IMR-90 (cell line): ENCODE measurements around the gene CASZ1.

Experiments used
- CEBPB ChIP-seq: IDR thresholded peaks from 2 replicates; pipeline ENCODE4 v1.6.1; 2012; ENCODE audit warnings: low read depth, low read length, improper control_type of control experiment
- SMC3 ChIP-seq: fragments of 150-350 bp; IDR thresholded peaks from 2 replicates; pipeline ENCODE4 v1.6.1; 2016; ENCODE audit warnings: low read depth, mild to moderate bottlenecking, antibody characterized with exemption, low read length, moderate library complexity
- TF ChIP-seq, protein P1 (sequence below): conservative IDR thresholded peaks from 2 replicates; pipeline ENCODE4 v1.5.1; 2012; ENCODE audit warnings: mild to moderate bottlenecking, low read depth, low read length, improper control_type of control experiment

DNA sequence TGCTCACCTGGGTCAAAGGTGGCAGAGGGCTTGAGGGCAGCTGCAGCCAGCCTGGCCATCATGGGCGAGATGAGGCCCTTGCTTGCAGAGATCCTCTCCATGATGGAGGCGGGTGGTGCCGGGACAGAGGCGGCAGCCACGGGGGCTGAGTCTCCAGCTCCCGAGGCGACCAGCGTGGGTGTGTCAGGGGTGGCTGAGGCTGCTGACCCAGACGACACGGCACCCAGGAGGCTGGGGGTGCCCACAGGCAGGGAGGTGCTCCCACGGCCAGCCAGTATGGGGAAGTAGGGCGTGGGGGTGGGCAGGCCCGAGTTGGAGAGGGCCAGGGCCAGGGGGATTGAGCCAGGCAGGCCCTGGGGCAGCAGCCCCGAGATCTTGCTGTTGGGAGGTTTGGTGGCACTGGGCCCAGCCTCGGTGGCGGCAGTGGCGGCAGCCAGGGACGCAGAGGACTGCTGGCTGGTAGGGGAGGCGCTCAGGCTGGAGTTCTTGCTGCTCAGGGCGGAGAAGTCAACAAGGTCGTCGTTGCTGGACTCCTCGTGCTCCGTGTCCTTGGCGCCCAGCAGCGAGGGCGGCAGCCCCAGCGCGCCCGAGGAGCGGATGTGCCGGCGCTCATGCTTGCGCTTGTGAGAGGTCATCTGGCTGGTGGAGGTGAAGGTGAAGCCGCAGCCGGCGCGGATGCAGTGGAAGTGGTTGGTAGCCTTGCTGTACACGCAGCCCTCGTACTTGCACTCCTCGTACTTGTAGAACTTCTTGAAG is 142.9 kb downstream of the CASZ1 start:
- TF ChIP-seq SMC3: no peak
- no peak for TF ChIP-seq CEBPB
- TF ChIP-seq, protein P1, sequence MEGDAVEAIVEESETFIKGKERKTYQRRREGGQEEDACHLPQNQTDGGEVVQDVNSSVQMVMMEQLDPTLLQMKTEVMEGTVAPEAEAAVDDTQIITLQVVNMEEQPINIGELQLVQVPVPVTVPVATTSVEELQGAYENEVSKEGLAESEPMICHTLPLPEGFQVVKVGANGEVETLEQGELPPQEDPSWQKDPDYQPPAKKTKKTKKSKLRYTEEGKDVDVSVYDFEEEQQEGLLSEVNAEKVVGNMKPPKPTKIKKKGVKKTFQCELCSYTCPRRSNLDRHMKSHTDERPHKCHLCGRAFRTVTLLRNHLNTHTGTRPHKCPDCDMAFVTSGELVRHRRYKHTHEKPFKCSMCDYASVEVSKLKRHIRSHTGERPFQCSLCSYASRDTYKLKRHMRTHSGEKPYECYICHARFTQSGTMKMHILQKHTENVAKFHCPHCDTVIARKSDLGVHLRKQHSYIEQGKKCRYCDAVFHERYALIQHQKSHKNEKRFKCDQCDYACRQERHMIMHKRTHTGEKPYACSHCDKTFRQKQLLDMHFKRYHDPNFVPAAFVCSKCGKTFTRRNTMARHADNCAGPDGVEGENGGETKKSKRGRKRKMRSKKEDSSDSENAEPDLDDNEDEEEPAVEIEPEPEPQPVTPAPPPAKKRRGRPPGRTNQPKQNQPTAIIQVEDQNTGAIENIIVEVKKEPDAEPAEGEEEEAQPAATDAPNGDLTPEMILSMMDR: no peak
